HG03565 (cell line): ENCODE data around the gene PARD3.

ENCODE experiments used
- ATAC-seq: cut with Tn5 transposase; IDR thresholded peaks from one replicate; pipeline ENCODE4 v1.9.1; 2021; ENCODE audit warnings: mild to moderate bottlenecking, moderate library complexity; ENCODE audit not compliant: unreplicated experiment

The PARD3 gene

DNA sequence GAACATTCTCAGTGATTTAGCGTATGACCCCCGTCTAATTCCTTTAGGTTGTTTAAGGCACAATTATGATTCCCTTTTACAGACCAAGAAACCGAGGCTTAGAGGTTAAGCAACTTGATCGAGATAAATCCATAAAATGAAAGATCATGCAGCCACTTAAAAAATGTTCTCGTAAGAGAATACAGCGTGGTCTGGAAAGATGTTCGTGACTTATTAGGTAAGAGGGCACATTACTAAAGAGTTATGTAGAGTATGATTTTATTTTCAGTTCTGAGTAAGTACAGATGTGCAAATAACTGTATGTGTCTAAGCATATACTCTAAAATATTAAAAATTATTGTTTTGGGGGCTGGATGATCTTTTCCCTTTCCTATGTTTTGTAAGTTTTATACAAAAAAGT, 575.1 kb downstream of the PARD3 start:
- ATAC-seq = no peak

DNA sequence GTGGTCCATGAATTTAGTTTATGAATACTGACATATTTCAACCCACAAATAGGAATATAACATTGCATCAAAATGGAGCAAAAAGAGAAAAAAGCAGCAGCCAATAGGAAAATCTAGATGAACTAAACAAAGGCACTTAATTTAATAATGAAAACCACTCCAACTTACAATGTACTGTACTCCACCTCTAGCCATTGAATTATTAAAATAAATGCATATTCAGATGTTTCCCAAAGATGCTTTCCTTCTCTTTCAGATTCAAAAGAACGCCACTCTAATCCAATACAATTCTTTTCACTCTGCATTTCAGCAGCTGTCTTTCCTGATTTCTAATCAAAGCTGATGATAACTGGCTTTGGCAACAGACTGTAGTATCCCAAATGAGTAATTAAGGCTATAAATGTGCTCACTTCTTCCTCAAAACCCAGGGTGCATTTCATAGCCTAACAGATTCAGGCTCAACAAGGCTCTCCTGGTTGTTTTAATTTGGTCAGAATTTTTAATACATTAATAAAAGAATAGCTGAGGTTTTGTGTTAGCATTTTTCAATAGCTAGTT, 577.1 kb downstream of the PARD3 start:
- no peak for ATAC-seq

DNA sequence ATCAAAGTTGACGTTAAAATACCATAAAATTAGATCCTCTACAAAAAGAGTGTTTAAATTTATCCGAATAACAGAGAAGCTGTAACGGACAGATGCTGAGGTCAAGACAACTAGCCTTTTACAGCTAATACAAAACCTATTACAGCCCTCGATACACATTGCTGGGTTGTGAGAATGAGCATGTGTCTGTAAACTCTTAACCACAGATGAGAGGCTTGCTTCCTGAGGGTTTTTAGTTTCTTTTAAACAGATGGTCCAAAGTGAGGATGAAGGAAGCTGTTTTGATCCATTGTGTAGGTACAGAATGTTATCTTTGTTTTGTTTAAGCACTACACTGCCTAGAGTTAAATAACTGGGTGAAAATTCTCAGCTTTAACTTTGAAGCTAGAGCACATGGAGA, 578.2 kb downstream of the PARD3 start:
- no peak for ATAC-seq

DNA sequence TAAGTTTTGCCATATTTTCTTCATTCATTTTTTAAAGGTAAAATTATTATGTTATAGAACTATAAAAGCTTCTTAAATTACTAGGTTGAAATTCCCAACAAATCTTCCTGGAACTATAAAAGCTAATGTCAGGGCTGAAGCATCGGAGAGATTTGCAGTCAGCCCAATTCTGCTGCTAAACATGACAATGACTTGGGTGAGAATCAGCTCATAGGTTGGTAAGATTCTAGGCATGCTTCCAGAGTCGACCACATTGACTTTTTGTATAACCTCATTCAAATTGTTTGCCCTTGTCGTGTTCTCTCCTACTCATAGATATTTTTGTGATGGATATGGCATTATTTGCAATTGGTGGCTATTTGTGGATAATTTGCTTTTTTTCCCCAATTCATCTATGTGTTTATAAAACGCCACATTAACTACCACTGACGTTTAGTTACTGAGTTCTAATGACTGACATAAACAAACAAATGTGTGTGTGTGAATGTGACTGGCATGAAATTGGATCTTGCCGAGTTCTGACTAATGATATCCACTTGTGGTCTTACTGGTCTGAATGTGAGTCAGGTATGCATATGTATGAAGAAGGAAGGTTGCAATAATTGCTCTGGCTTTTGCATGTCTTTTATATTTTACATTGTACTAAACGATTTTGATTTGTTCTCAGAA, 579.8 kb downstream of the PARD3 start:
- ATAC-seq = no peak

DNA sequence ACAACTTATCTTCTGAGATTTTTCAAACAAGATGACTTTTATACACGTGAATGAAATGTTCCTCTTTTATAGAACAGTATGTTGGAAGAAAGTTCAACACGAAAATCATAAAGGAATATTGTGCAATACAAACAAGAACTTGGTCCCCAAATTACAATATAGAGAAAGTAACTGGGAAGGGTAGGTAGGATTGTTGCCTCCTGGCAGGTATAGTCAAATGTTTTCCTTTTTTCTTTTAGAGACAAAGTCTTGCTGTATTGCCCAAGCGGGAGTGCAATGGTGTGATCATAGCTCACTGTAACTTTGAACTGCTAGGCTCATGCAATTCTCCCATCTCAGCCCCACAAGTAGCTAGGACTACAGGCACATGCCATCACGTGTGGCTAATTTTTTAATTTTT, 582.6 kb downstream of the PARD3 start:
- ATAC-seq = no peak

DNA sequence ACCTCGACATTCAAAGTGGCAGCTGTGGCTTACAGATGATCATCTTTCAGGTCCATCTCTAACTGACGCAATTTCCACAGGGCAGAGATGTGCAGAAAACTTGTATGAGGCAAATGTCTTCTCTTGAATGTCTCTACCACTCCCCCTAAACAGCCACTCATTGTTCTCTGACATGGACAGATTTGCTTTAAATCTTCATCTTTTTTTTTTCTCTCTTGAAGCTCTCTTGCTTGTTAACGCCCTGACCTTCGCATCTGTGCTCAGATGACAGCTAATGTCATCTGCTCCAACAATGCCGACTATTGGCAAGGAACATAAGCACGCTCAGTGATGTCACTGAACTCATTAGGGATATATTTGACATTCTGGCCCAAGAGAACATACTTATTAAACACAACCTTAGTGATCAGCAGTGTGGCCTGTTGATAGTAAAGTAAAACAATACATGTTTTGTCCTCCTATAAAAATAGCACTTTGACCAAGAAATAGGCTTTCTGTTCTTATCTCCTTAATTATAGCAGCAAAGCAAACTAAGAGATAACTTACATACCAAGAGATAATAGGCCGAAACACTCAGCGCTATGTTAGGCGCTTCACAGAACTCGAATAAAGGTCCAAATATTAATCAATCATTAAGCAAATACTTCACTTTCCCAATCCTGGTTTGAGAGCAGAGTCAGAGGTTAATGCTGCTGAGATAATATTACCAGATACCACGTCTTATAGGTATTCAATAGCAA, 583.5 kb downstream of the PARD3 start:
- ATAC-seq = no peak

DNA sequence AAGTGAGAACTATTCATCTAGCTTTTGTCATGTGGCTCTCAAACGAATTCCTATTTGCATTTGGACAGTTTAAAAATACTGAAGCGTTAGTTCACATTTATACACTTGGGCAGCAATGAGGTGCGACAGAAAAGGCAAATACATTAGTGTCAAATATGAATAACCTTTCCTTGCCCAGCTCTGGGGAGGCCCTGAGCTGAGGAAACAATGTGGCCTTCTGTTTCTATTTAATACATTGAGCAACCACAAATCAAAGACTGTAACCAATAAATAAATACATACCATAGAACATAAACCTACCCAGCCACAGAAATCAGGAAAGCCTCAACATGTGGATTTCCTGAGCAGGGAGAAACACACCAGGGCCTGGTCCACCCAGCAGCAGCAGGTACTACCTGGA, 585.2 kb downstream of the PARD3 start:
- no peak for ATAC-seq

DNA sequence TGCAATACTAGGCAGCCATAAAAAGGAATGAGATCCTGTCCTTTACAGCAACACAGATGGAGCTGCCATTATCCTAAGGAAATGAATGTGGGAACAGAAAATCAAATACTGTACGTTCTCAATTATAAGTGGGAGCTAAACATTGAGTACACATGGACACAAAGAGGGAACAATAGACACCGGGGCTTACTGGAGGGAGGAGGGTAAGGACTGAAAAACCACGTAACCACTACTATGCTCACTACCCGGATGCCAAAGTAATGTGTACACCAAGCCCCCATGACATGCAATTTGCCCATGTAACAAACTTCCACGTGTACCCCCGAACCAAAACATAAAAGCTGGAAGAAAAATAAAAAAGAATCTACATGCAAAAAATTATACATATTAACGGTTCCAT, 587.0 kb downstream of the PARD3 start:
- no peak for ATAC-seq

DNA sequence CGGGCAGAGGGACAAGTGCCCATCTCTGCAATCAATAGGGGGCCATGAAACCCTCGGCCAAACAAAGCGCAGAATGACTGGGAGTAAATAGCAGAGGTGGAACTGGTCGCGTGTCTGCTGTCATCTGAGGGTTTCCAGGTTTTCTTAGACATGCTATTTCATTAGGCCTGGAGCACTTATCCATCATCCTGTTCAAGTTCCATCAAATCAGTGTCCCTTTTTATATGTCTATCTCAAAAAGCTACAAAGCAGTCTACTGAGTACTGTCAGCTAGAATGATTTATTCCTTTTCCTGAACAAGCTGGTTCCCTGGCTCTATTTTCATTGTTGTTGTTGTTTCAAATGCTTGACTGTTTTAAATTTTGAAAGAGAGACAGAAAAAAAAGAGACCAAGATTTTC, 590.5 kb downstream of the PARD3 start:
- ATAC-seq = no peak

DNA sequence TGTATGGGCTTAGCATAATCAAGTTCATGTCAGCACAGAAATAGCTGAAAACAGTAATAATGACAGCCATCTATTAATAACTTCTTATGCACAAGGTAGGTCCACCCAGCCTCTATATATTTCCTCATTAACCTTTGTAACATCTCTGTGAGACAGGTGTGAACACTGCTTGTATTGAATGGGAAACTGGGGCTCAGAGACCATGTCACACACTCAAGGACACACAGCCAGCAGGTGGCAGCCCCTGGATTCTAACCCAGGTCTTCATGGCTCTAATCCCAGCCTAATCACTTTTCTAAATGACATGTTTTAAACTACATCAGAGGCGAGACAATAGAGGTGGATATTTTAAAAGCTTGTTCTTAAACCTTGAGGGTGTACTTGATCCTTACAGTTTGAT, 591.4 kb downstream of the PARD3 start:
- no peak for ATAC-seq

DNA sequence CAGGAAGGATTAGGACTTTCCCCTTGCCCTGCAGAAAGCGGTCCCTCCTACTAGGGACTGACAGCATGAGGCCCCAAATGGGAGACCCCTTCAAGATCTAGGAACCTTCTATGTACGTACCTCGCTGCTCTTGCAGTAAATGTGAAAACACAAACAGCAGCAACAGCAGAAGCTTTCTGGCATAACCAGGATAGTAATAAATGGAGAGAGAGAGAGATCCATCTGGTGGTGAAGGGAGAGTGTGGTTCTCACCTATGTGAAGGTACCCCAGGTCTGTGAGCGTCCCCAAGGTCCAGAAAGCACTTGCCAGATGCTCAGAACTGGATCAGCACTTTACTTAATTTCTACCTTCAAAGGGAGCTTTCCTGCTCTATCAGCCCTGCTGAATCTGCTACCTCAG, 592.7 kb downstream of the PARD3 start:
- no peak for ATAC-seq

DNA sequence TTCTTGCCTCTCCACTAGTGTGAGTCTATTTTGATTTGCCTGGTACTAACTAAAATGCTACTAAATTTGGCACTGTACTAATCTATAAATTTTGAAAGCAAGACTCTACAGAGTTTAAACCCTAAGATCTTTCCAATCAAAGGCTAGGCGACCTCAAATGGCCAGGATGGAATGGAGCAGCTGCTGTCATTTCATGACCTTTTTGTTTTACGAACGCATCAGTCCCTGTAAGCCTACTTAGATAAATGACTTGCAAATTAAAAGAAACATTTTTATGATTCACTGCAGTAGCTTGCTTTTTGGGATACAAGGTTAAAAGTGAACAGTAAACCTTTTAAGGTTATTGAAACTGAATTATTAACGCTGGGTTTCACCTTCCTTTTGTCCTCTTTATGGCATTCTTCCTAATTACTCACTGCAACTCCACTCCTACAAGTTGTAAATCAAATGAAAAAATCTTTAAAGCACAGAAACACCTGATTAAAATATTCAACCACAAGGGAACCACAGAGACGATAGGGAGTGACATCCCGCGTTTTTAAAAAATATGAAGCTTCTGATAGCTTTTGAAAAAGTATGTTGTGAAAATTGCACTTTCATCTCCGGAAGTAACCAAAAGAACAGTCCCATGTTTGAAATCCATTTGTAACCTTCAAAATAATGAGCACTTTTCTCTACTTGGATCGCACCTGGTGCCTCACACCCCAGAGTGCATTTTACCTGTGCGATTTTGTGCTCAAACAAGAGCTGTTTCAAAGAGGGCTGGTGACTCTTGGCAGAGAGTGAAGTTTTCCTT, 595.1 kb downstream of the PARD3 start:
- ATAC-seq = no peak

DNA sequence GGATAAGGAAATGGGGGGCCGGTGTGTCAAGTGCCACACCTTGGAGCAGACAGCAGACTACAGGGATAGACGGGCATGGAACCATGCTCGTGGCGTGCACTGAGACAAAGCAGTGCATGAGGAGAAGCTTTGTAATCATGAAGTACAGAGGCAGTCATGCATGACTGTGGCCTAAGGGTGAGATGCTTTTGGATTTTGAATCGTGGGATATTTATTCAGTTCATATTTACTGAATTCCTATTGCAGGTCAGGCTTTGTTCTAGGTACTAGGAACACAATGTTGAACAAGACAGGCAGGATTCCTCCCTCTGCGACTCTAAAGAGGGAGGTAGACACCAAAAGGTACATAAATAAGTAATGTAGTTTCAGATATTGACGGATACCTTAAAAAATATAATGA, 597.6 kb downstream of the PARD3 start:
- no peak for ATAC-seq

DNA sequence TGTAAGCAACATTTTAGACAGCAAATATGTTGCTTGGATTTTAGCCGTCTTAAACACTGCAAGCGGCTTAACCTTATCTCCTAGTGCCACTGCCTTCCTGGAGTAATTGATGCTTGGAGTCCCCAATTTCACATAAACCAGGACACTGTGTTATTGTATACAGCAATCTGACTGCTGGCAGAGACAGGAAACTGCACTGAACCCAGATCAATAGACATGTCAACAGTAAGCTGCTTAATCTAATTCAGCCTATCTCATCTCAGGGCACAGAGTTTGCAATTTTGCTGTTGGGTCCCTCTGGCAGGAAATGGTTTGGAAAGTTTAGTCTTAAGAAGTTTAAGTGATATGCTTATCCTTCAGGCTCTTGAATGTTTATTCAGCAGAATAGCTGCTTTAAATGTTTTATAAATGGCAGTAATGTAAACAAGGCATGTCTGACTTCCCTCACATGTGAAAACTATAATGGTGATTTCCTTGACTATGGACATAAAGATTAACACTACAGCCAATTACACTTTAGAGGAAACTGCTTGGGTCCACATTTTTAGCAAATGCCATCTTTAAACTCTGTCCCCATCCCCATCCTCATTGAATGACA, 598.6 kb downstream of the PARD3 start:
- ATAC-seq = no peak

DNA sequence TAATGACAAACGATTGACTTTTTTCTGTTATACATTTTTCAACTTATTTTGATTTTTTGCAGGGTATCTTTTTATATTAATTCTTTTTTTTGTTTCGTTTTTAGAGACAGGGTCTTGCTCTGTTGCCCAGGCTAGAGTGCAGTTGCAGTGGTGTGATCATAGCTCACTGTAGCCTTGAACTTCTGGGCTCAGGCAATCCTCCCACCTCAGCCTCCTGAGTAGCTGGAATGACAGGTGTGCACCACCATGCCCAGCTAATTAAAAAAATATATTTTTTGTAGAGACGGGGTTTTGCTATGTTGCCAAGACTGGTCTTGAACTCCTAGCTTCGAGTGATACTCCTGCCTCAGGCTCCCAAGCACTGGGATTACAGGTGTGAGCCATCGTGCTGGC, 601.3 kb downstream of the PARD3 start:
- no peak for ATAC-seq

DNA sequence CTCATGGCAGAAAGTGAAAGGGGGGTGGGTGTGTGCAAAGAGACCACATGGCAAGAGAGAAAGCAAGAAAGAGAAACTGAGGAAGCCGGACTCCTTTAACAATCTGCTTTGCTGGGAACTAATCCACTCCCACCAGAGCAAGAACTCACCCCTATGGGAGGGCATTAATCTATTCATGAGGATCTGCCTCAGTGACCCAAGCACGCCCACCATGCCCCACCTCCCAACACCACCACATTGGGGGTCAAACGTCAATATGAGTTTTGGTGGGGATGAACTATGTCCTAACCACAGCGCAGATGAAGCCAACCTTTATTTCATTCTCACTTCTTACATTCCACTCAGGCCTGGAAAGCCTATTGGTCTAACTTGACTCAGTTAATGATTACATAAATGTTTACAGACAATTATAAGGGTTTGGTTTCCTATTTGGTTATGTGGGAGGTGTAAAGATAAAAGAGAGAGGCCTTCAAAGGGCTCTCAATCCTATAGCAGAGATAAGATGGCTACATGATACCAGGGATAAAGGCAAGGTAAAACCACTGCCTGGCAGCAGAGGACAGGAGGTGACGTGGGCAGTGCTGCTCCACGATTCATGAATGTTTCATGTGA, 601.8 kb downstream of the PARD3 start:
- ATAC-seq = no peak

DNA sequence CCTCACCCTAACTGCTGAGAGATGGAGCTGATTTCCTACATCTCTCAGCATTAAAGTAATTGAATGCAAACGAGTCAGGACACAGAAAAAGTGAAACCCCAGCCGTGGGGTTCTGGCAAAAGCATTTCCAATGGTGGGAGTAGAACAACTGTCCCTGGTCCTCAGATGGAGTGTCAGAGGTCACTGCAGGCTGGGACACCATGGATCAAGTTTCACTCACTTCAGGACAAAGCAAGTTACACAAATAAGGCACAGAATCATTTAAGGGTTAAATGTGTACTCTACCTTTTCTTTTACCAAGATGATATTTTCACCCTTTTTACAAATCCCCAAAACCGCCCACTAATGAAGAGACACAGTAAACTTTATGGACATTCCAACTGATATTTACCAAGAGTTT, 607.8 kb downstream of the PARD3 start:
- no peak for ATAC-seq

DNA sequence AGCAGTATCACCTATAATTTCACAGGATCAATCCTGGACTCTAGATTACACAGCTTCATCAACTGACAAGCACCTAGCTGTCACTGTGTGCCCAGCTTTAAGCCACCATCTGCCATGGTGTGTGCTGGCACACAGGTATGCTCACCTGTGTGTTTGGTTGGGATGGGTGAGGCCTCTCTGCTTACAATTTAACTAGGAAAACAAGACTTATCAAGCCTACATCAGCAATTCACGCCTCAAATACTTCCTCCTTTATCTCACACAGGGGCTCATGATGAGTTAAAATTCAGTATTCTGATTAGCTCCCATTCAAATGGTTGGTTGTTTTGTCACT, 608.2 kb downstream of the PARD3 start:
- ATAC-seq = no peak

DNA sequence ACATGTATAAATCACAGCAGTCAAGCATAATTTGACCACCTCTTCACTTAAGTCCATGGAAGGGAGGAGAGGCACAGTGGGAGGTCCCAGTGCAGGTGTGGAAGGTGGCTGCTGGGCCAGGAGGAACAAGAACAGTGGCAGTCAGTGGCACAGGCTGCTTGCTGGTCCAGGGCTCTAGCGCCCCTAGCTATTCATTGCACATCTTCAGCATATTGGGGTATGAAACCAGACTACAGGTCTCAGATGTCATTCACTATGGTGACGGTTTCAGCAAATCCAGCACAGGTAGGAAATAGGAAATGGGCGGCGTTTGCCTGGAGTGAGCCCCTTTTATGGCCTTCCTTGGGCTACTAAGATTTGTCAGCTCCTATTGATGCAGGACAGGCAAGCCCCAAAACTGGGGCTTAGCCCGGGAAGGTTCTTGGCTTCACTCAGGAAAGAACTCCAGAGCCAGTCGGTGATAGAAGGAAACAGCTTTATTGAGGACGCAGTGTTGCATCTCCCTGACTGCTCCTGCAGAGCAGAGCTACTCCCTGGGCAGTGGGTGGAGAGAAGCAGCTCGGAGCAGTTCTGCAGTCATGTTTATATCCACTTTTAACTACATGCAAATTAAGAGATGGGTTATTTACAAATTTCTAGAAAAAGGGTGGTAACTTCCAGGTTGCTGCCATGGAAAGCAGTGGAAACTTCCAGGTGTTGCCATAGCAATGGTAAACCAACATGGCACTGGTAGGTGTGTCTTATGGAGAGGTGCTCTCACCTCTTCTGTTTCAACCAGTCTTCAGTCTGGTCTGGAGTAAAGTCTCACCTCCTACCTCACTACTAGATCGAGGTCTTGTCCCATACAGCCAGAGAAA, 608.8 kb downstream of the PARD3 start:
- no peak for ATAC-seq

DNA sequence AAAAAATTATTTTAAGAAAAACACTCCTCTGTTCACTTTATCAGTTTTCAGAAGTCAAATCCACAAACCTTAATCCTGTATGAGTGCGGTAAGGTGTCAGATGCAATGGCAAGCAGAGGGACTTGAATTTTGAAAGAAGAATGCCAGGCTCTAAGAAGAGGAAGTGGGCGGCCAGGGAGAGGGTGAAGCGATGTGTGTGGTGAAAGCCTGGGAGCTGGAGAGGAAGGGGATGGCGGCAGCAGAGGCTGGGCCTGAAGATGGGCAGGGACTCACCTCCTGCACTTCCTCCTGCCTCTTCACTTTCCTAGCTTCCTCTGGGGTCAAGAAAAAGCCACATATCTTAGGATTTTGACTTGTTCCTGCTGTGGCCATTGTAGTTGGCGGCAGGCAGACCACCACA, 609.6 kb downstream of the PARD3 start:
- no peak for ATAC-seq
